Esophagus muscularis mucosa (tissue), 4 donors: Measurements from ENCODE around the gene BRF1.
A peak's percentile ranks its signal among the peaks of the same experiment; 100 is the strongest.

Experiments
- CTCF ChIP-seq, 3 experiments: fragments of 200-600 bp in 2 of 3; fragments of 450-650 bp in 1 of 3; sonication (generic) in 2 of 3; IDR thresholded peaks; one replicate each; pipeline ENCODE4 v1.5.1; 2017 to 2019; ENCODE audit warnings: antibody characterized with exemption in 3 of 3, mild to moderate bottlenecking in 2 of 3, moderate library complexity in 1 of 3
- EP300 ChIP-seq: sonication (generic); formaldehyde crosslinking; IDR thresholded peaks from one replicate; pipeline ENCODE4 v1.6.1; 2017; ENCODE audit warnings: antibody characterized with exemption
- POLR2A ChIP-seq: fragments of 450-650 bp; IDR thresholded peaks from one replicate; pipeline ENCODE4 v1.6.1; 2017; ENCODE audit warnings: antibody characterized with exemption, moderate library complexity, mild to moderate bottlenecking, low read depth
- POLR2AphosphoS5 ChIP-seq, 2 donors: sonication (generic); formaldehyde crosslinking; IDR thresholded peaks; one replicate each; pipeline ENCODE4 v1.6.1; 2017; ENCODE audit warnings: antibody characterized with exemption in 2 of 2

GRCh38 chr14:105248368-105249181 lies 52.2 kb downstream of the BRF1 start, which contains the start of gene BTBD6:
- TF ChIP-seq POLR2AphosphoS5 (IDR thresholded peaks at IDR 0.05) (peak; percentile 69 to 70), CTCF (IDR thresholded peaks at IDR 0.05) (no peak), EP300 (no peak), POLR2A (no peak)
